HAP-1 (cell line): ENCODE data around the gene SLX4IP.
"Not testable (repeated sequence)": the region's sequence is repeated elsewhere in the genome, so short reads cannot be mapped to it uniquely, and the experiment has no call there.

Experiments used
- DNase-seq, 2 experiments: peaks; one replicate each; pipeline ENCODE4 v3.0.0-alpha.2; 2016 to 2020; ENCODE audit warnings: low spot score in 2 of 2
- H3K27me3 ChIP-seq: fragments of 250-450 bp; sonication (Bioruptor Pico); 2 replicates; pipeline ENCODE4 v1.5.1; 2020; ENCODE audit warnings: low read depth, mild to moderate bottlenecking, moderate library complexity
- H3K36me3 ChIP-seq: fragments of 250-450 bp; sonication (Bioruptor Pico); replicated peaks from 2 replicates; pipeline ENCODE4 v1.5.1; 2020; ENCODE audit warnings: mild to moderate bottlenecking
- H3K4me1 ChIP-seq: fragments of 250-450 bp; sonication (Bioruptor Pico); 2 replicates; pipeline ENCODE4 v1.5.1; 2020; ENCODE audit warnings: mild to moderate bottlenecking
- H3K4me3 ChIP-seq: fragments of 250-450 bp; sonication (Bioruptor Pico); 2 replicates; pipeline ENCODE4 v1.5.1; 2020; ENCODE audit warnings: mild to moderate bottlenecking, moderate library complexity
- H3K9me3 ChIP-seq: fragments of 250-450 bp; sonication (Bioruptor Pico); 2 replicates; pipeline ENCODE4 v1.5.1; 2020; ENCODE audit warnings: mild to moderate bottlenecking, moderate library complexity
- in situ Hi-C: fragments of 300-500 bp; cut with MboI; formaldehyde crosslinking; loops from 3 replicates; pipeline ENCODE4 v1.14.3; 2020; ENCODE audit warnings: low sequenced_read_pairs, inconsistent platforms, mixed read lengths

The SLX4IP gene

GRCh38 chr20:10584371-10584770 is 149.3 kb downstream of the SLX4IP start:
- Histone ChIP-seq H3K4me1 (peaks cover 5% of the 10 kb centered on the region), H3K27me3 (no peaks in the 10 kb centered on the region), H3K9me3 (no peaks in the 10 kb centered on the region), H3K36me3 (no peaks in the 10 kb centered on the region), H3K4me3 (no peak overlapping the region)
- in situ Hi-C loops = no loop called here
- DNase-seq = no peak

DNA sequence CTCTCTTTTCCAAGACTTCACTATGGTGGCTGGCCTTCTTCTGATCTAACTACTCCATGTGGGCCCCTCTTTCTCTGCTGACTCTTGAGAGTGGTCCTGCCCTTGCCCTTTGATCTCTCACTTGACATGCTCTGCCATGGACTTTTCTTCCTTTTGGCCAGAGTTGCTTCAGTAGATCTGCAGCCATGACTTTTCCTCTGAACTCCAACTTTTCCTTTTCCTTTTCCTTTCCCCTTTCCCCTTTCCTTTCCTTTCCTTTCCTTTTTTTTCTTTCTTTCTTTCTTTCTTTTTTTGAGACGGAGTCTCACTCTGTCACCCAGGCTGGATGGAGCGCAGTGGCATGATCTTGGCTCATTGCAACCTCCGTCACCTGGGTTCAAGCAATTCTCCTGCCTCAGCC is 150.2 kb downstream of the SLX4IP start:
- no peak overlapping the region for H3K4me3 ChIP-seq

GRCh38 chr20:10586296-10586695 is 151.2 kb downstream of the SLX4IP start:
- in situ Hi-C loops = no loop called here
- no peak for DNase-seq

More for the DNA sequence above, 150.2 kb downstream of the SLX4IP start:
- Histone ChIP-seq H3K9me3 (no peaks in the 10 kb centered on the region), H3K27me3 (no peaks in the 10 kb centered on the region), H3K4me1 (peaks cover 5% of the 10 kb centered on the region), H3K36me3 (no peaks in the 10 kb centered on the region)
- no peak for DNase-seq
- in situ Hi-C loops = no loop called here

DNA sequence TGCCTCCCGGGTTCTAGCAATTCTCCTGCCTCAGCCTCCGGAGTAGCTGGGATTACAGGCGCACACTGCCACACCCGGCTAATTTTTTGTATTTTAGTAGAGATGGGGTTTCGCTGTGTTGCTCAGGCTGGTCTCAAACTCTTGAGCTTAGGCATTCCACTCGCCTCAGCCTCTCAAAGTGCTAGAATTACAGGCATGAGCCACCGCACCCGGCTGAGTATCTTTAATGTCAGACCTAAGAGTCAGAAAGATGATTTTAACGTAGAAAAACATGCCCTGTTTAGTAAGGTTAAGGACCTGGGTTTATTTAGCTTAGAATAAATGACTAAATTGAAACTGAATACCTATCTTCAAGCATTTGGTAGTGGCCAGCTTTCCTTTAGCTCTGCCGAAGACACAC is 155.3 kb downstream of the SLX4IP start:
- H3K4me3 ChIP-seq, H3K9me3 ChIP-seq, H3K4me1 ChIP-seq, H3K36me3 ChIP-seq, in situ Hi-C loops, H3K27me3 ChIP-seq, DNase-seq: not testable (repeated sequence)

More at GRCh38 chr20:10586296-10586695, 151.2 kb downstream of the SLX4IP start:
- H3K4me3 ChIP-seq = no peak overlapping the region
- H3K36me3 ChIP-seq = no peaks in the 10 kb centered on the region
- H3K27me3 ChIP-seq = no peaks in the 10 kb centered on the region
- peaks cover 5% of the 10 kb centered on the region for H3K4me1 ChIP-seq
- no peaks in the 10 kb centered on the region for H3K9me3 ChIP-seq

DNA sequence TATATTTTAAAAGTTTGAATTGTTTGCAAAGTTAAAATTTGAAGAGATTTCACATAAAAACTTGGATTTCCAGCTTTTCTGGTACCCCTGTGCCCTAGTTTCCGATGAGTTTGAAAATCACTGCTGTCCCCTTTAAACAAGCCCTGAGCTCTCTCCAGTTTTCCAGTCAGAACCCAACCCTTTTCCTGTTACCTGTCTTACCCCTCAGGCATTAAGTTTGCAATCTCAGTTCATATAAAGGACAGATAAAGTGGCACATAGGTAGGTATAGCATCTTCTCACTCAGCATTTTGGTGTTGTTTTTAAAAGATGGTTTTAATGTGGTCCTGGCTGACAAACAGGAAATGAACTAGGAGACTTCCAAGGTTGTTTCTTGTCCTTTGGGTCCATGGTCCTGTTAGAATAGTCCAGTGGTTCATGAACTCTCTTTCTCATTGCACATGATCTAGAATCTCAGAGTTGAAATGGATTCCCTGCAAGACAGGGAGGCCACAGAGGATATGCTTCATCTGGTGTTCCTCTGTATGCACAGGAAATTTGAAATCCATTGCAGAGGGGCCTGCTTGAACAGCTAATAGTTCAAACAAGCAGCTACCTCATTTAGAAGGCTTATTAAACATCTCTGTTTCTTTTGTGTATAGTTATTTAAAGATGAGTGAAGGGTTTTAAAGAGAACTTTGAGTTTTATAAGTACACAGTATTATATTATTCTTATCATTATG is 156.0 kb downstream of the SLX4IP start:
- Histone ChIP-seq H3K36me3 (no peaks in the 10 kb centered on the region), H3K27me3 (no peaks in the 10 kb centered on the region), H3K9me3 (no peaks in the 10 kb centered on the region), H3K4me3 (no peak overlapping the region), H3K4me1 (no peaks in the 10 kb centered on the region)
- in situ Hi-C loops = no loop called here
- no peak for DNase-seq

GRCh38 chr20:10591946-10592521 is 156.9 kb downstream of the SLX4IP start:
- DNase-seq = no peak
- Histone ChIP-seq H3K9me3 (no peaks in the 10 kb centered on the region), H3K36me3 (no peaks in the 10 kb centered on the region), H3K4me3 (no peak overlapping the region), H3K4me1 (peaks cover 5% of the 10 kb centered on the region), H3K27me3 (no peaks in the 10 kb centered on the region)
- in situ Hi-C loops = no loop called here

DNA sequence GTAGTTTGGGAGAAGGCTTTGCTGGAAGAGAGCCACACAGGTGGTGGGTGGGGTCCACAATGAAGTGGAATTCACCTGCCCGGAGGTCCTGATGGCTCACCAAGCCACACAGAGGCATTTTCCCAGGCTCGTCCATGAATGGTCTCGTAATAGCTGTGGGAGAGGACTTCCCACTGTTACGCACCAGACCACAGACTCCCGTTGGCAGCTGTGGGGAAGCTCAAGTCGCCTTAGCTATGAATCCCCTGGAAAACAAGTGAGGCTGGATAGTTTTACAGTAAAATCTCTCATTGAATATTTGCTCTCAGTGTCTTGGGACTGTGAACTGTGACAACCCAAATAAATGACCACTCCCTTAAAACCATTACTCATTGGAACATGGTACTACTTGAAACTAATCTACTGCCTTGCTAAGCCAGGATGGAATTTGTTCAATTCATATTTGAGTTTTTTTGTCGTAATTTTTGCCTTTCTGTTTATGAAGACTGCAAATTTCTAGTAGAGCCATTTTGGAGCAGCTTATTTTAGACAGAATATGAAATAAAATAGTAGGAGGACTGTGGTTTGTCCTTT is 159.3 kb downstream of the SLX4IP start:
- H3K27me3 ChIP-seq = no peaks in the 10 kb centered on the region
- no peak overlapping the region for H3K4me3 ChIP-seq
- no peak for DNase-seq
- no peaks in the 10 kb centered on the region; the same call in 1 of the 2 replicates for H3K36me3 ChIP-seq
- peaks cover 5% of the 10 kb centered on the region for H3K4me1 ChIP-seq
- no peaks in the 10 kb centered on the region for H3K9me3 ChIP-seq
- in situ Hi-C loops = no loop called here

GRCh38 chr20:10595266-10595665 is 160.2 kb downstream of the SLX4IP start:
- Histone ChIP-seq H3K36me3 (no peaks in the 10 kb centered on the region; the same call in 1 of the 2 replicates), H3K9me3 (no peaks in the 10 kb centered on the region), H3K27me3 (no peaks in the 10 kb centered on the region), H3K4me3 (no peak overlapping the region), H3K4me1 (peaks cover 5% of the 10 kb centered on the region)
- in situ Hi-C loops = no loop called here
- no peak for DNase-seq

- Histone ChIP-seq H3K4me1 (peaks cover 5% of the 10 kb centered on the region), H3K4me3 (no peak overlapping the region), H3K9me3 (no peaks in the 10 kb centered on the region), H3K27me3 (no peaks in the 10 kb centered on the region), H3K36me3 (no peaks in the 10 kb centered on the region; the same call in 1 of the 2 replicates)
- DNase-seq = no peak
- in situ Hi-C loops = no loop called here
Measured at GRCh38 chr20:10595985-10596384, 160.9 kb downstream of the SLX4IP start.

DNA sequence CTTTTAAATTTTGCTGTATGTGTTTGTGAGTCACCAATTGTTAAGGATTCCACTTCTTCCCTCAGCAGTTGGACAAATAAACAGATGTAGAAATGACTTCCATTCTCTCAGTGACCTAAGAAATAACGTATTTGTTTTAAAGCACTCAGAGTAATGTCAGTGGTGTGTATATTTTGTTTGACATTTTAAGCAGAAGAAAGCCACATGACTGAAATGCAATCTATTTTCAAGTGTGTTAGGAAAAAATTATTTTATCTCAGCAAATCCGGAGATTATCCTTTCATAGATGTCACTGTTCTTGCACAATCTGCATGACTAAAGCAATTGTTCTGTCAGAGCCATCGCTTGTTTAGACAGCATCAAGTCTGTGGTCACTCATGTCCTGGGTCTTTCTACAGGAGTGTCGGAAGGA is 161.6 kb downstream of the SLX4IP start:
- DNase-seq = peak in 1 of 2 experiments; percentile 23
- no peaks in the 10 kb centered on the region; the same call in 1 of the 2 replicates for H3K36me3 ChIP-seq
- no peaks in the 10 kb centered on the region for H3K27me3 ChIP-seq
- in situ Hi-C loops = no loop called here
- H3K4me1 ChIP-seq = peaks cover 5% of the 10 kb centered on the region
- H3K4me3 ChIP-seq = no peak overlapping the region
- H3K9me3 ChIP-seq = no peaks in the 10 kb centered on the region

GRCh38 chr20:10597637-10598036 is 162.5 kb downstream of the SLX4IP start:
- Histone ChIP-seq H3K36me3 (no peaks in the 10 kb centered on the region; the same call in 1 of the 2 replicates), H3K9me3 (no peaks in the 10 kb centered on the region), H3K27me3 (no peaks in the 10 kb centered on the region), H3K4me1 (peaks cover 5% of the 10 kb centered on the region), H3K4me3 (no peak overlapping the region)
- in situ Hi-C loops = no loop called here
- DNase-seq = no peak

GRCh38 chr20:10602221-10602871 is 167.2 kb downstream of the SLX4IP start:
- Histone ChIP-seq H3K36me3 (no peaks in the 10 kb centered on the region; the same call in 1 of the 2 replicates), H3K4me3 (no peak overlapping the region), H3K4me1 (peaks cover 23% of the 10 kb centered on the region), H3K27me3 (no peaks in the 10 kb centered on the region), H3K9me3 (no peaks in the 10 kb centered on the region)
- in situ Hi-C loops = no loop called here
- DNase-seq = no peak

- H3K4me3 ChIP-seq = no peak overlapping the region
- H3K27me3 ChIP-seq = no peaks in the 10 kb centered on the region
- H3K36me3 ChIP-seq = no peaks in the 10 kb centered on the region; the same call in 1 of the 2 replicates
- H3K9me3 ChIP-seq = no peaks in the 10 kb centered on the region
- H3K4me1 ChIP-seq = peaks cover 23% of the 10 kb centered on the region
- in situ Hi-C loops = no loop called here
- no peak for DNase-seq
Measured at GRCh38 chr20:10603378-10603777, 168.3 kb downstream of the SLX4IP start.
